Caco-2 (cell line): ENCODE results near the gene TMPRSS5. TPM values are rescaled to one million over a fixed set of nuclear protein-coding genes. Genes with fewer than 3 reads are reported as not detected.

Experiments used
- BruUV-seq: library from RNA; stranded (reverse); fragments of 400-500 nt; replicated peaks from 2 replicates; lab custom pipeline; 2021; lab: Mats Ljungman, UMichigan
- CTCF ChIA-PET: fragments of 300-600 bp; sonication (Branson Sonifier 250); formaldehyde crosslinking; loops from one replicate; lab custom pipeline; 2022; ENCODE audit warnings: antibody characterized with exemption; lab: Charles Lee
- POLR2A ChIA-PET: fragments of 300-600 bp; sonication (Branson Sonifier 250); formaldehyde crosslinking; loops from one replicate; lab custom pipeline; 2022; ENCODE audit warnings: antibody characterized with exemption; lab: Charles Lee
- DNase-seq, 2 experiments: peaks; one replicate each; pipeline versions ENCODE4 v3.0.0 to v3.0.0-alpha.2; 2020 to 2022
- H3K27me3 ChIP-seq: replicated peaks from 2 replicates; pipeline ENCODE4 v1.6.0; 2011; ENCODE audit warnings: low read length; ENCODE audit not compliant: control insufficient read depth, insufficient read depth
- H3K36me3 ChIP-seq: 2 replicates; pipeline ENCODE4 v1.5.1; 2011; ENCODE audit warnings: low read length; ENCODE audit not compliant: control insufficient read depth, insufficient read depth
- H3K4me1 ChIP-seq: fragments of 250-450 bp; sonication (Bioruptor Pico); 2 replicates; pipeline ENCODE4 v1.5.1; 2020; ENCODE audit warnings: mild to moderate bottlenecking
- H3K4me3 ChIP-seq: 2 replicates; pipeline ENCODE4 v1.5.1; 2011; ENCODE audit warnings: low read depth, mild to moderate bottlenecking, control low read depth, low read length
- H3K9me3 ChIP-seq: fragments of 250-450 bp; sonication (Bioruptor Pico); 2 replicates; pipeline ENCODE4 v1.5.1; 2020; ENCODE audit warnings: mild to moderate bottlenecking, moderate library complexity
- H3K27ac Mint-ChIP-seq: one replicate; pipeline ENCODE4 v1.8.0; 2022; ENCODE audit warnings: mixed read lengths; ENCODE audit not compliant: unreplicated experiment
- H3K27me3 Mint-ChIP-seq: one replicate; pipeline ENCODE4 v1.8.0; 2022; ENCODE audit warnings: mixed read lengths; ENCODE audit not compliant: insufficient read depth, unreplicated experiment
- H3K36me3 Mint-ChIP-seq: one replicate; pipeline ENCODE4 v1.8.0; 2022; ENCODE audit warnings: mild to moderate bottlenecking, mixed read lengths; ENCODE audit not compliant: insufficient read depth, unreplicated experiment
- H3K4me1 Mint-ChIP-seq: one replicate; pipeline ENCODE4 v1.8.0; 2022; ENCODE audit warnings: low read depth, mixed read lengths; ENCODE audit not compliant: unreplicated experiment
- H3K4me3 Mint-ChIP-seq: one replicate; pipeline ENCODE4 v1.8.0; 2022; ENCODE audit warnings: mild to moderate bottlenecking, moderate library complexity, mixed read lengths; ENCODE audit not compliant: unreplicated experiment
- H3K9me3 Mint-ChIP-seq: one replicate; pipeline ENCODE4 v1.8.0; 2022; ENCODE audit warnings: mixed read lengths; ENCODE audit not compliant: unreplicated experiment
- intact Hi-C: fragments of 100-400 bp; cut with micrococcal nuclease; formaldehyde crosslinking; loops from one replicate; pipeline ENCODE4 v1.10.0; 2022; ENCODE audit not compliant: unreplicated experiment
- total RNA-seq: library from RNA; stranded (reverse); gene quantifications from 2 replicates; pipeline ENCODE4 v1.2.3, GENCODE V29; 2022
- TF ChIP-seq, protein P1 (sequence below), 2 experiments: fragments of 200-600 bp in 1 of 2; IDR thresholded peaks; 1 replicate in 1 of 2; 2 replicates in 1 of 2; pipeline versions ENCODE4 v1.5.1 to v1.8.0; 2011 to 2022; ENCODE audit warnings: antibody characterized with exemption in 1 of 2, control low read depth in 1 of 2, inconsistent platforms in 1 of 2, low read depth in 1 of 2, low read length in 1 of 2, mild to moderate bottlenecking in 1 of 2, moderate library complexity in 1 of 2; ENCODE audit not compliant: insufficient read depth in 1 of 2, severe bottlenecking in 1 of 2, unreplicated experiment in 1 of 2

TMPRSS5 gene
- total RNA-seq, 1 experiment from 2014 or later, result 2.4 TPM

- Histone ChIP-seq H3K9me3 (no peaks in the 10 kb centered on the region), H3K4me3 (no peak overlapping the region), H3K27me3 (no peaks in the 10 kb centered on the region), H3K4me1 (peaks cover 73% of the 10 kb centered on the region), H3K36me3 (no peaks in the 10 kb centered on the region)
- TF ChIP-seq, protein P1, sequence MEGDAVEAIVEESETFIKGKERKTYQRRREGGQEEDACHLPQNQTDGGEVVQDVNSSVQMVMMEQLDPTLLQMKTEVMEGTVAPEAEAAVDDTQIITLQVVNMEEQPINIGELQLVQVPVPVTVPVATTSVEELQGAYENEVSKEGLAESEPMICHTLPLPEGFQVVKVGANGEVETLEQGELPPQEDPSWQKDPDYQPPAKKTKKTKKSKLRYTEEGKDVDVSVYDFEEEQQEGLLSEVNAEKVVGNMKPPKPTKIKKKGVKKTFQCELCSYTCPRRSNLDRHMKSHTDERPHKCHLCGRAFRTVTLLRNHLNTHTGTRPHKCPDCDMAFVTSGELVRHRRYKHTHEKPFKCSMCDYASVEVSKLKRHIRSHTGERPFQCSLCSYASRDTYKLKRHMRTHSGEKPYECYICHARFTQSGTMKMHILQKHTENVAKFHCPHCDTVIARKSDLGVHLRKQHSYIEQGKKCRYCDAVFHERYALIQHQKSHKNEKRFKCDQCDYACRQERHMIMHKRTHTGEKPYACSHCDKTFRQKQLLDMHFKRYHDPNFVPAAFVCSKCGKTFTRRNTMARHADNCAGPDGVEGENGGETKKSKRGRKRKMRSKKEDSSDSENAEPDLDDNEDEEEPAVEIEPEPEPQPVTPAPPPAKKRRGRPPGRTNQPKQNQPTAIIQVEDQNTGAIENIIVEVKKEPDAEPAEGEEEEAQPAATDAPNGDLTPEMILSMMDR (IDR thresholded peaks at IDR 0.05; ENCODE audit: insufficient read depth in 1 of 2, low read depth in 1 of 2, low read length in 1 of 2, severe bottlenecking in 1 of 2, unreplicated experiment in 1 of 2), result no peak
- Mint-ChIP-seq H3K4me1 (peaks cover 66% of the 10 kb centered on the region), H3K36me3 (no peaks in the 10 kb centered on the region), H3K4me3 (no peak overlapping the region), H3K27ac (peak overlapping the region; percentile 79), H3K27me3 (no peaks in the 10 kb centered on the region), H3K9me3 (peaks cover 20% of the 10 kb centered on the region)
- intact Hi-C loops, result no loop called here
- no TSS peak for BruUV-seq
- DNase-seq, result no peak
- ChIA-PET POLR2A (interaction anchor here (0.6 kb wide), 1 partner anchor 10 kb away, joined by 4 read pairs; no protein-coding TSS in a partner anchor), CTCF (interaction anchor here (0.6 to 1.8 kb wide), 5 partner anchors 80 to 411 kb away, joined by 3 to 14 read pairs (median 4); partner anchors contain the start of gene TTC12)
Measured at GRCh38 chr11:113724778-113725177, 18.7 kb upstream of the TMPRSS5 start.

DNA sequence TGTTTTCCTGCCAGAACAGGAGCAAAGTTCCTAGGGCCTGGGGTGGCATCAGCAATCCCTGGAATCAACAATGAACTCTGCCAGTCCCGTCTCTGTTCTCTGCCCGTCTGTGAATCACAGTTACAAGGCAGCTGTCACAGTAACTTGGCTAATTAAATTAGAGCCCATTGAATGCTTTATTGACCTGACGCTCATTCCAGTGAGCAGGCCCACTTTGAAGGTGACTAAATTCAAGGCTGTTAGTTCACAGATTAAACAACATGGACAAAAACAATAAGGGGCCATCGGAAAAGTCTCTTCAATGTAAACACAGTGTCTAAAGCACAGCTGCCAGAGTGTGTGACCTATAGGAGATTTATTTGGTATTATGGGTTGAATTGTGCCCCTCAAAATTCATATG, 17.7 kb upstream of the TMPRSS5 start:
- Histone ChIP-seq H3K27me3 (no peaks in the 10 kb centered on the region), H3K4me1 (peaks cover 63% of the 10 kb centered on the region), H3K36me3 (no peaks in the 10 kb centered on the region), H3K4me3 (no peak overlapping the region), H3K9me3 (no peaks in the 10 kb centered on the region)
- BruUV-seq, result no TSS peak
- TF ChIP-seq, protein P1 (IDR thresholded peaks at IDR 0.05; ENCODE audit: insufficient read depth in 1 of 2, low read depth in 1 of 2, low read length in 1 of 2, severe bottlenecking in 1 of 2, unreplicated experiment in 1 of 2), result no peak
- H3K9me3 Mint-ChIP-seq, result peaks cover 20% of the 10 kb centered on the region
- POLR2A ChIA-PET, result no interaction called here
- H3K36me3 Mint-ChIP-seq, result no peaks in the 10 kb centered on the region
- no peak overlapping the region for H3K4me3 Mint-ChIP-seq
- DNase-seq, result no peak
- no peaks in the 10 kb centered on the region for H3K27me3 Mint-ChIP-seq
- H3K27ac Mint-ChIP-seq, result peak overlapping the region; percentile 66
- H3K4me1 Mint-ChIP-seq, result peaks cover 57% of the 10 kb centered on the region
- intact Hi-C loops, result no loop called here
- CTCF ChIA-PET, result no interaction called here

- Mint-ChIP-seq H3K36me3 (no peaks in the 10 kb centered on the region), H3K27ac (peak overlapping the region; percentile 66), H3K9me3 (peaks cover 20% of the 10 kb centered on the region), H3K4me1 (peaks cover 53% of the 10 kb centered on the region), H3K4me3 (no peak overlapping the region), H3K27me3 (no peaks in the 10 kb centered on the region)
- no peak overlapping the region for H3K4me3 ChIP-seq
- ChIA-PET POLR2A (interaction anchor here (0.6 kb wide), 1 partner anchor 408 kb away, joined by 3 read pairs; the partner anchor contains the start of gene TTC12), CTCF (no interaction called here)
- H3K4me1 ChIP-seq, result peaks cover 55% of the 10 kb centered on the region
- TF ChIP-seq, protein P1 (IDR thresholded peaks at IDR 0.05; ENCODE audit: insufficient read depth in 1 of 2, low read depth in 1 of 2, low read length in 1 of 2, severe bottlenecking in 1 of 2, unreplicated experiment in 1 of 2), result no peak
- no peak for DNase-seq
- intact Hi-C loops, result no loop called here
- no TSS peak for BruUV-seq
- H3K27me3 ChIP-seq, result no peaks in the 10 kb centered on the region
- H3K9me3 ChIP-seq, result no peaks in the 10 kb centered on the region
- H3K36me3 ChIP-seq, result no peaks in the 10 kb centered on the region
Measured at GRCh38 chr11:113722934-113723333, 16.8 kb upstream of the TMPRSS5 start.
